ENCODE results near the gene VKORC1L1. TPM values are rescaled to one million over a fixed set of nuclear protein-coding genes. Genes with fewer than 3 reads are reported as not detected.

Gene VKORC1L1
- total RNA-seq, 1 donor from 2014 or later = 32.5 TPM

- Mint-ChIP-seq H3K27me3 (ENCODE audit: low read depth) (no peaks in the 10 kb centered on the region), H3K27ac (ENCODE audit: unreplicated experiment) (no peak overlapping the region), H3K9me3 (ENCODE audit: low read depth) (no peaks in the 10 kb centered on the region), H3K4me1 (ENCODE audit: low read depth) (no peaks in the 10 kb centered on the region), H3K4me3 (ENCODE audit: unreplicated experiment) (no peak overlapping the region), H3K36me3 (ENCODE audit: low read depth) (no peaks in the 10 kb centered on the region)
- no peak for TF ChIP-seq CTCF (IDR thresholded peaks at IDR 0.05)
- DNase-seq (ENCODE audit: low spot score) = no peak
Observed at GRCh38 chr7:66007232-66007631, 134.4 kb downstream of the VKORC1L1 start.

Other genes with a start within 250 kb of the VKORC1L1 start
- gene GUSB, start 109.1 kb downstream of the VKORC1L1 start, total RNA-seq = 27.3 to 33.9 TPM (median 29.9 TPM) in 3 replicates
- 24.0 to 26.1 TPM (median 25.5 TPM) in 3 replicates for gene ASL, start 202.7 kb downstream of the VKORC1L1 start, total RNA-seq
- gene CRCP, start 241.8 kb downstream of the VKORC1L1 start, total RNA-seq = 22.8 to 24.2 TPM (median 23.3 TPM) in 3 replicates

All from chondrocyte (in vitro differentiated cells).